GM23338 (cell line): Measurements from ENCODE around the gene ADCY5. TPM values are rescaled to one million over a fixed set of nuclear protein-coding genes. Genes with fewer than 3 reads are reported as not detected.

Experiments used
- ATAC-seq: fragments of 200-7000 bp; cut with Tn5 transposase; 3 replicates; pipeline ENCODE4 v1.9.1; 2020
- DNase-seq: peaks from one replicate; pipeline ENCODE4 v3.0.0-alpha.2; 2015; ENCODE audit warnings: low spot score
- H2AFZ ChIP-seq: fragments of 200-600 bp; sonication (generic); 2 replicates; pipeline ENCODE4 v1.8.0; 2016; ENCODE audit warnings: antibody characterized with exemption, mild to moderate bottlenecking, moderate library complexity
- H3F3A ChIP-seq: fragments of 200-600 bp; sonication (generic); replicated peaks from 2 replicates; pipeline ENCODE4 v1.8.0; 2017; ENCODE audit warnings: antibody characterized with exemption, mixed run types, low read depth
- H3K27ac ChIP-seq: fragments of 200-600 bp; sonication (generic); 2 replicates; pipeline ENCODE4 v1.6.1; 2016; ENCODE audit warnings: low read depth
- H3K27me3 ChIP-seq: fragments of 200-600 bp; sonication (generic); 2 replicates; pipeline ENCODE4 v1.8.0; 2016; ENCODE audit warnings: mild to moderate bottlenecking, mixed run types, moderate library complexity; ENCODE audit not compliant: insufficient read depth
- H3K36me3 ChIP-seq: fragments of 200-600 bp; sonication (generic); 2 replicates; pipeline ENCODE4 v1.8.0; 2016; ENCODE audit warnings: mild to moderate bottlenecking; ENCODE audit not compliant: insufficient read depth
- H3K4me1 ChIP-seq: fragments of 200-600 bp; sonication (generic); 2 replicates; pipeline ENCODE4 v1.8.0; 2016; ENCODE audit warnings: mild to moderate bottlenecking, moderate library complexity; ENCODE audit not compliant: insufficient read depth
- H3K4me2 ChIP-seq: fragments of 200-600 bp; sonication (generic); 2 replicates; pipeline ENCODE4 v1.7.1; 2017; ENCODE audit warnings: mixed run types
- H3K4me3 ChIP-seq: fragments of 200-600 bp; sonication (generic); 2 replicates; pipeline ENCODE4 v1.6.1; 2016; ENCODE audit warnings: mixed run types
- H3K79me2 ChIP-seq: fragments of 200-600 bp; sonication (generic); replicated peaks from 2 replicates; pipeline ENCODE4 v1.8.0; 2017; ENCODE audit warnings: mild to moderate bottlenecking; ENCODE audit not compliant: insufficient read depth
- H3K9me2 ChIP-seq: fragments of 200-600 bp; sonication (generic); 2 replicates; pipeline ENCODE4 v1.8.0; 2017; ENCODE audit not compliant: insufficient read depth
- H4K20me1 ChIP-seq: fragments of 200-600 bp; sonication (generic); replicated peaks from 2 replicates; pipeline ENCODE4 v1.8.0; 2017; ENCODE audit warnings: mild to moderate bottlenecking; ENCODE audit not compliant: insufficient read depth
- H3K27ac Mint-ChIP-seq: 2 replicates; pipeline ENCODE4 v1.8.0; 2020; ENCODE audit warnings: inconsistent platforms, mild to moderate bottlenecking, moderate library complexity, mixed read lengths
- H3K27me3 Mint-ChIP-seq: 3 replicates; pipeline ENCODE4 v1.8.0; 2022; ENCODE audit warnings: low read depth, mild to moderate bottlenecking, moderate library complexity, mixed read lengths, inconsistent platforms; ENCODE audit not compliant: insufficient read depth, poor library complexity
- H3K36me3 Mint-ChIP-seq: 3 replicates; pipeline ENCODE4 v1.8.0; 2021; ENCODE audit warnings: low read depth, mild to moderate bottlenecking, inconsistent platforms, moderate library complexity, mixed read lengths
- H3K4me1 Mint-ChIP-seq: 3 replicates; pipeline ENCODE4 v1.8.0; 2020; ENCODE audit warnings: mild to moderate bottlenecking, inconsistent platforms, mixed read lengths
- H3K4me3 Mint-ChIP-seq: 3 replicates; pipeline ENCODE4 v1.8.0; 2021; ENCODE audit warnings: moderate library complexity, mild to moderate bottlenecking, inconsistent platforms, mixed read lengths
- H3K9me3 Mint-ChIP-seq: 3 replicates; pipeline ENCODE4 v1.8.0; 2020; ENCODE audit warnings: moderate library complexity, mild to moderate bottlenecking, inconsistent platforms, mixed read lengths
- CREB1 ChIP-seq: fragments of 250-450 bp; sonication (Bioruptor Pico); IDR thresholded peaks from 2 replicates; pipeline ENCODE4 v1.5.0; 2020; ENCODE audit warnings: low read depth, mild to moderate bottlenecking, moderate library complexity
- EZH2 ChIP-seq: fragments of 200-600 bp; sonication (generic); IDR thresholded peaks from one replicate; pipeline ENCODE4 v1.8.0; 2017; ENCODE audit warnings: antibody characterized with exemption, mild to moderate bottlenecking, low read depth; ENCODE audit not compliant: unreplicated experiment
- EZH2phosphoT487 ChIP-seq: fragments of 200-600 bp; sonication (generic); IDR thresholded peaks from one replicate; pipeline ENCODE4 v1.8.1; 2018; ENCODE audit warnings: antibody characterized with exemption; ENCODE audit not compliant: unreplicated experiment
- JUNB ChIP-seq: IDR thresholded peaks from one replicate; pipeline ENCODE4 v1.6.1; 2016; ENCODE audit warnings: antibody characterized with exemption; ENCODE audit not compliant: unreplicated experiment
- NANOG ChIP-seq: IDR thresholded peaks from 2 replicates; pipeline ENCODE4 v1.6.1; 2016; ENCODE audit warnings: antibody characterized with exemption, borderline replicate concordance
- POLR2AphosphoS5 ChIP-seq: IDR thresholded peaks from 2 replicates; pipeline ENCODE4 v1.6.1; 2016; ENCODE audit warnings: antibody characterized with exemption, low read depth
- STAT1 ChIP-seq: IDR thresholded peaks from one replicate; pipeline ENCODE4 v1.6.1; 2016; ENCODE audit warnings: antibody characterized with exemption; ENCODE audit not compliant: unreplicated experiment
- ZNF114 ChIP-seq: fragments of 250-450 bp; sonication (Bioruptor Pico); IDR thresholded peaks from 2 replicates; pipeline ENCODE4 v1.5.0; 2020; ENCODE audit warnings: mild to moderate bottlenecking, moderate library complexity
- ZNF331 ChIP-seq: fragments of 250-450 bp; sonication (Bioruptor Pico); IDR thresholded peaks from 2 replicates; pipeline ENCODE4 v1.5.0; 2020; ENCODE audit warnings: low read depth, mild to moderate bottlenecking, moderate library complexity
- polyA plus RNA-seq: library from polyadenylated mRNA; unstranded; fragments of >200 nt; fragmentation: Nextera tagmentation; extraction: Ambion mirVana; gene quantifications from 2 replicates; pipeline ENCODE4 v1.2.1, GENCODE V29; 2016
- total RNA-seq: library from RNA; depleted of rRNA; stranded (reverse); fragments of >200 nt; shearing (Covaris generic); gene quantifications from 2 replicates; pipeline ENCODE4 v1.2.3, GENCODE V29; 2014
- TF ChIP-seq, protein P1 (sequence below): IDR thresholded peaks from 2 replicates; pipeline ENCODE4 v1.6.1; 2016; ENCODE audit warnings: antibody characterized with exemption
- TF ChIP-seq, protein P2 (sequence below), 2 experiments: fragments of 200-600 bp in 1 of 2; sonication (generic) in 1 of 2; conservative IDR thresholded peaks; 2 replicates each; pipeline versions ENCODE4 v1.5.1 to v1.6.1; 2016 to 2017; ENCODE audit warnings: antibody characterized with exemption in 2 of 2, low read depth in 2 of 2, mild to moderate bottlenecking in 2 of 2, moderate library complexity in 1 of 2
- TF ChIP-seq, protein P3 (sequence below): fragments of 250-450 bp; sonication (Bioruptor Pico); IDR thresholded peaks from 2 replicates; pipeline ENCODE4 v1.5.0; 2020; ENCODE audit warnings: mild to moderate bottlenecking, moderate library complexity
- TF ChIP-seq, protein P4 (sequence below): IDR thresholded peaks from one replicate; pipeline ENCODE4 v1.6.1; 2018; ENCODE audit warnings: antibody characterized with exemption; ENCODE audit not compliant: unreplicated experiment

Gene ADCY5
- total and polyA plus RNA-seq, 2 experiments from 2014 or later = 3.5 to 10.2 TPM

DNA sequence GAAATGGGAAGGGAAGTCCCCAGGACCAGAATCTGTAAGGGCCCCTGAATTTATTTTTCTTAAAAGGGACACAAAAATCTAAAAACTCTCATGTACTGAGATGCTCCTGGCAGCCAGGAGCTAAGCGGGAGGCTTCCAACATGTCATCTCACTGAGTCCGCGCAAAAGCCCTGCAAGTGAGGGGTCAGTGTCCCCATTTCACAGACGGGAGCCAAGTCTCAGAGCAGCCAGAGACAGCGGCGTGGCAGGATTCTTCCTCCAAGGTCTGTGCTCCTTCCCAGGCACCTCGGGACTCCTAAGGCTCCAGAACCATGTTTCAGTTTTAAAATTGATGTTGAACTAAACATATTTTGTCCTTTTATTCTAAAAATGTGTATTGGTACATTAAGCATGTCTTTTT is 114.8 kb downstream of the ADCY5 start:
- H3K27me3 Mint-ChIP-seq = peaks cover 7% of the 10 kb centered on the region
- Histone ChIP-seq H3K4me3 (no peak overlapping the region), H3F3A (no peaks in the 10 kb centered on the region), H3K4me1 (no peaks in the 10 kb centered on the region), H3K4me2 (no peak overlapping the region), H3K36me3 (no peaks in the 10 kb centered on the region), H3K27me3 (no peaks in the 10 kb centered on the region), H3K79me2 (no peaks in the 10 kb centered on the region), H4K20me1 (no peaks in the 10 kb centered on the region), H3K9me2 (no peaks in the 10 kb centered on the region), H3K27ac (no peak overlapping the region), H2AFZ (no peak overlapping the region)
- H3K4me1 Mint-ChIP-seq = peaks cover 5% of the 10 kb centered on the region; the same call in 2 of the 3 replicates
- H3K4me3 Mint-ChIP-seq = no peak overlapping the region
- no peaks in the 10 kb centered on the region for H3K36me3 Mint-ChIP-seq
- TF ChIP-seq NANOG = no peak
- no peak for TF ChIP-seq STAT1
- TF ChIP-seq ZNF114 = no peak
- no peak for TF ChIP-seq POLR2AphosphoS5
- TF ChIP-seq, protein P1, sequence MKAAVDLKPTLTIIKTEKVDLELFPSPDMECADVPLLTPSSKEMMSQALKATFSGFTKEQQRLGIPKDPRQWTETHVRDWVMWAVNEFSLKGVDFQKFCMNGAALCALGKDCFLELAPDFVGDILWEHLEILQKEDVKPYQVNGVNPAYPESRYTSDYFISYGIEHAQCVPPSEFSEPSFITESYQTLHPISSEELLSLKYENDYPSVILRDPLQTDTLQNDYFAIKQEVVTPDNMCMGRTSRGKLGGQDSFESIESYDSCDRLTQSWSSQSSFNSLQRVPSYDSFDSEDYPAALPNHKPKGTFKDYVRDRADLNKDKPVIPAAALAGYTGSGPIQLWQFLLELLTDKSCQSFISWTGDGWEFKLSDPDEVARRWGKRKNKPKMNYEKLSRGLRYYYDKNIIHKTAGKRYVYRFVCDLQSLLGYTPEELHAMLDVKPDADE = no peak
- TF ChIP-seq EZH2phosphoT487 = no peak
- TF ChIP-seq, protein P2, sequence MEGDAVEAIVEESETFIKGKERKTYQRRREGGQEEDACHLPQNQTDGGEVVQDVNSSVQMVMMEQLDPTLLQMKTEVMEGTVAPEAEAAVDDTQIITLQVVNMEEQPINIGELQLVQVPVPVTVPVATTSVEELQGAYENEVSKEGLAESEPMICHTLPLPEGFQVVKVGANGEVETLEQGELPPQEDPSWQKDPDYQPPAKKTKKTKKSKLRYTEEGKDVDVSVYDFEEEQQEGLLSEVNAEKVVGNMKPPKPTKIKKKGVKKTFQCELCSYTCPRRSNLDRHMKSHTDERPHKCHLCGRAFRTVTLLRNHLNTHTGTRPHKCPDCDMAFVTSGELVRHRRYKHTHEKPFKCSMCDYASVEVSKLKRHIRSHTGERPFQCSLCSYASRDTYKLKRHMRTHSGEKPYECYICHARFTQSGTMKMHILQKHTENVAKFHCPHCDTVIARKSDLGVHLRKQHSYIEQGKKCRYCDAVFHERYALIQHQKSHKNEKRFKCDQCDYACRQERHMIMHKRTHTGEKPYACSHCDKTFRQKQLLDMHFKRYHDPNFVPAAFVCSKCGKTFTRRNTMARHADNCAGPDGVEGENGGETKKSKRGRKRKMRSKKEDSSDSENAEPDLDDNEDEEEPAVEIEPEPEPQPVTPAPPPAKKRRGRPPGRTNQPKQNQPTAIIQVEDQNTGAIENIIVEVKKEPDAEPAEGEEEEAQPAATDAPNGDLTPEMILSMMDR (conservative IDR thresholded peaks at IDR 0.05; ENCODE audit: low read depth in 2 of 2) = no peak
- TF ChIP-seq ZNF331 = no peak
- TF ChIP-seq, protein P3, sequence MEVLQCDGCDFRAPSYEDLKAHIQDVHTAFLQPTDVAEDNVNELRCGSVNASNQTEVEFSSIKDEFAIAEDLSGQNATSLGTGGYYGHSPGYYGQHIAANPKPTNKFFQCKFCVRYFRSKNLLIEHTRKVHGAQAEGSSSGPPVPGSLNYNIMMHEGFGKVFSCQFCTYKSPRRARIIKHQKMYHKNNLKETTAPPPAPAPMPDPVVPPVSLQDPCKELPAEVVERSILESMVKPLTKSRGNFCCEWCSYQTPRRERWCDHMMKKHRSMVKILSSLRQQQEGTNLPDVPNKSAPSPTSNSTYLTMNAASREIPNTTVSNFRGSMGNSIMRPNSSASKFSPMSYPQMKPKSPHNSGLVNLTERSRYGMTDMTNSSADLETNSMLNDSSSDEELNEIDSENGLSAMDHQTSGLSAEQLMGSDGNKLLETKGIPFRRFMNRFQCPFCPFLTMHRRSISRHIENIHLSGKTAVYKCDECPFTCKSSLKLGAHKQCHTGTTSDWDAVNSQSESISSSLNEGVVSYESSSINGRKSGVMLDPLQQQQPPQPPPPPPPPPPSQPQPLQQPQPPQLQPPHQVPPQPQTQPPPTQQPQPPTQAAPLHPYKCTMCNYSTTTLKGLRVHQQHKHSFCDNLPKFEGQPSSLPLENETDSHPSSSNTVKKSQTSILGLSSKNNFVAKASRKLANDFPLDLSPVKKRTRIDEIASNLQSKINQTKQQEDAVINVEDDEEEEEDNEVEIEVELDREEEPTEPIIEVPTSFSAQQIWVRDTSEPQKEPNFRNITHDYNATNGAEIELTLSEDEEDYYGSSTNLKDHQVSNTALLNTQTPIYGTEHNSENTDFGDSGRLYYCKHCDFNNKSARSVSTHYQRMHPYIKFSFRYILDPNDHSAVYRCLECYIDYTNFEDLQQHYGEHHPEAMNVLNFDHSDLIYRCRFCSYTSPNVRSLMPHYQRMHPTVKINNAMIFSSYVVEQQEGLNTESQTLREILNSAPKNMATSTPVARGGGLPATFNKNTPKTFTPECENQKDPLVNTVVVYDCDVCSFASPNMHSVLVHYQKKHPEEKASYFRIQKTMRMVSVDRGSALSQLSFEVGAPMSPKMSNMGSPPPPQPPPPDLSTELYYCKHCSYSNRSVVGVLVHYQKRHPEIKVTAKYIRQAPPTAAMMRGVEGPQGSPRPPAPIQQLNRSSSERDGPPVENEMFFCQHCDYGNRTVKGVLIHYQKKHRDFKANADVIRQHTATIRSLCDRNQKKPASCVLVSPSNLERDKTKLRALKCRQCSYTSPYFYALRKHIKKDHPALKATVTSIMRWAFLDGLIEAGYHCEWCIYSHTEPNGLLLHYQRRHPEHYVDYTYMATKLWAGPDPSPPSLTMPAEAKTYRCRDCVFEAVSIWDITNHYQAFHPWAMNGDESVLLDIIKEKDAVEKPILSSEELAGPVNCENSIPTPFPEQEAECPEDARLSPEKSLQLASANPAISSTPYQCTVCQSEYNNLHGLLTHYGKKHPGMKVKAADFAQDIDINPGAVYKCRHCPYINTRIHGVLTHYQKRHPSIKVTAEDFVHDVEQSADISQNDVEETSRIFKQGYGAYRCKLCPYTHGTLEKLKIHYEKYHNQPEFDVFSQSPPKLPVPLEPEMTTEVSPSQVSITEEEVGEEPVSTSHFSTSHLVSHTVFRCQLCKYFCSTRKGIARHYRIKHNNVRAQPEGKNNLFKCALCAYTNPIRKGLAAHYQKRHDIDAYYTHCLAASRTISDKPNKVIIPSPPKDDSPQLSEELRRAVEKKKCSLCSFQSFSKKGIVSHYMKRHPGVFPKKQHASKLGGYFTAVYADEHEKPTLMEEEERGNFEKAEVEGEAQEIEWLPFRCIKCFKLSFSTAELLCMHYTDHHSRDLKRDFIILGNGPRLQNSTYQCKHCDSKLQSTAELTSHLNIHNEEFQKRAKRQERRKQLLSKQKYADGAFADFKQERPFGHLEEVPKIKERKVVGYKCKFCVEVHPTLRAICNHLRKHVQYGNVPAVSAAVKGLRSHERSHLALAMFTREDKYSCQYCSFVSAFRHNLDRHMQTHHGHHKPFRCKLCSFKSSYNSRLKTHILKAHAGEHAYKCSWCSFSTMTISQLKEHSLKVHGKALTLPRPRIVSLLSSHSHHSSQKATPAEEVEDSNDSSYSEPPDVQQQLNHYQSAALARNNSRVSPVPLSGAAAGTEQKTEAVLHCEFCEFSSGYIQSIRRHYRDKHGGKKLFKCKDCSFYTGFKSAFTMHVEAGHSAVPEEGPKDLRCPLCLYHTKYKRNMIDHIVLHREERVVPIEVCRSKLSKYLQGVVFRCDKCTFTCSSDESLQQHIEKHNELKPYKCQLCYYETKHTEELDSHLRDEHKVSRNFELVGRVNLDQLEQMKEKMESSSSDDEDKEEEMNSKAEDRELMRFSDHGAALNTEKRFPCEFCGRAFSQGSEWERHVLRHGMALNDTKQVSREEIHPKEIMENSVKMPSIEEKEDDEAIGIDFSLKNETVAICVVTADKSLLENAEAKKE (CRISPR knock-in tag) = no peak
- TF ChIP-seq JUNB = no peak
- TF ChIP-seq, protein P4, sequence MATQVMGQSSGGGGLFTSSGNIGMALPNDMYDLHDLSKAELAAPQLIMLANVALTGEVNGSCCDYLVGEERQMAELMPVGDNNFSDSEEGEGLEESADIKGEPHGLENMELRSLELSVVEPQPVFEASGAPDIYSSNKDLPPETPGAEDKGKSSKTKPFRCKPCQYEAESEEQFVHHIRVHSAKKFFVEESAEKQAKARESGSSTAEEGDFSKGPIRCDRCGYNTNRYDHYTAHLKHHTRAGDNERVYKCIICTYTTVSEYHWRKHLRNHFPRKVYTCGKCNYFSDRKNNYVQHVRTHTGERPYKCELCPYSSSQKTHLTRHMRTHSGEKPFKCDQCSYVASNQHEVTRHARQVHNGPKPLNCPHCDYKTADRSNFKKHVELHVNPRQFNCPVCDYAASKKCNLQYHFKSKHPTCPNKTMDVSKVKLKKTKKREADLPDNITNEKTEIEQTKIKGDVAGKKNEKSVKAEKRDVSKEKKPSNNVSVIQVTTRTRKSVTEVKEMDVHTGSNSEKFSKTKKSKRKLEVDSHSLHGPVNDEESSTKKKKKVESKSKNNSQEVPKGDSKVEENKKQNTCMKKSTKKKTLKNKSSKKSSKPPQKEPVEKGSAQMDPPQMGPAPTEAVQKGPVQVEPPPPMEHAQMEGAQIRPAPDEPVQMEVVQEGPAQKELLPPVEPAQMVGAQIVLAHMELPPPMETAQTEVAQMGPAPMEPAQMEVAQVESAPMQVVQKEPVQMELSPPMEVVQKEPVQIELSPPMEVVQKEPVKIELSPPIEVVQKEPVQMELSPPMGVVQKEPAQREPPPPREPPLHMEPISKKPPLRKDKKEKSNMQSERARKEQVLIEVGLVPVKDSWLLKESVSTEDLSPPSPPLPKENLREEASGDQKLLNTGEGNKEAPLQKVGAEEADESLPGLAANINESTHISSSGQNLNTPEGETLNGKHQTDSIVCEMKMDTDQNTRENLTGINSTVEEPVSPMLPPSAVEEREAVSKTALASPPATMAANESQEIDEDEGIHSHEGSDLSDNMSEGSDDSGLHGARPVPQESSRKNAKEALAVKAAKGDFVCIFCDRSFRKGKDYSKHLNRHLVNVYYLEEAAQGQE = no peak
- no peak for TF ChIP-seq EZH2
- TF ChIP-seq CREB1 = no peak
- no peaks in the 10 kb centered on the region for H3K9me3 Mint-ChIP-seq
- no peak overlapping the region for H3K27ac Mint-ChIP-seq
- DNase-seq (no peak), ATAC-seq (no peak)
